Hematopoietic multipotent progenitor cell treated with erythropoietin and hydrocortisone succinate and interleukin-3 and kit ligand, for 6 days (in vitro differentiated cells): ENCODE results near the gene CFAP91.
A peak's percentile ranks its signal among the peaks of the same experiment; 100 is the strongest.
"Not testable (repeated sequence)": the region's sequence is repeated elsewhere in the genome, so short reads cannot be mapped to it uniquely, and the experiment has no call there.

Experiments
- DNase-seq: peaks from one replicate; pipeline ENCODE4 v3.0.0-alpha.2; 2015

CFAP91 gene

DNA sequence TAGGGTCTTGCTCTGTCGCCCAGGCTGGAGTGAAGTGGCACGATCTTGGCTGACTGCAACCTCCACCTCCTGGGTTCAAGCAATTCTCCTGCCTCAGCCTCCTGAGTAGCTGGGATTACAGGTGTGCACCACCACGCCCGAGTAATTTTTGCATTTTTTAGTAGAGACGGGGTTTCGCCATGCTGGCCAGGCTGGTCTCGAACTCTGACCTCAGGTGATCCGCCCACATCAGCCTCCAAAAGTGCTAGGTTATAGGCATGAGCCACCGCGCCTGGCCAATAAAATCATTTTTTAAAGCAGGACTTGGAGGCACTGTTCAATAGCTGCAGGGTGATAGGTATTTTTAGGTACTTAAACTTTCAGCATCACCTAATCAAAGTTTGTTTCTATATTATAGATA is 24.6 kb upstream of the CFAP91 start:
- not testable (repeated sequence) for DNase-seq

DNA sequence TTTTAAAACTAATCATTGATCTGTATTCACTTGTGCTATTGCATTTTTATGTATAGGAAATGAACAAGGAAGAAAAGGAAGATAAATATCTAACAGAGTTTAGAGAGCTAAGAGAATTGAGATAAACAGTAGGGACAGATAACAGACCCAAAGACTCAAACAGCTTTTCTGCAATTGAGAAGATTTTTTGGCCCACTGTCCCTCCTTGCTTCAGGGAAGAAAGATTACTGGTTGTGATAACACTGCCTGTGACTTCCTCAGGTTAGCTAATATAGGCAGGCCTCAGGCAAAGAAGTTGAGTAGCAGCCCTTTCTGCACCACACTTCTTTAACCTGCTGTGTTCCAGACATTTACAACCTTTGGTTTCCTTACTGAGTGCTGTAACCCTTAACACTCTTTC is 22.9 kb upstream of the CFAP91 start:
- peak; percentile 58 for DNase-seq

DNA sequence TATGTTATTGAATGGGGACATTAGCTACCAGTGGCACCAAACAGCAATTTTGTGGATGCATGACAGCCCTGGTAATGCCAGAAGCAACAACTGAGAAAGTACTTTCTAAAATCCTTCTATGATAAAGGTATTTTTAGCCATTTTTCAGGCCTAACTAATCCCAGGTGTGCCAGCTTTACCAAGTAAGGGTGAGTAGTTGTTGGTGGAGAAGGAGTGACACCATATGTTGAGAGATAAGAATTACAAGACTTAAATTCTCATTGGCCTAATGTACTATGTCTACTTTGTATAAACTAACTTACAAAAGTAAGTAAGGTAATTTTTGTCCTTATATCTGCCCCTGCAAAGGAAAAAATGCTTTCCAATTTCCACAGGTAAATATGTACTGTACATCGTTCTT is 21.5 kb upstream of the CFAP91 start:
- peak; percentile 65 for DNase-seq

DNA sequence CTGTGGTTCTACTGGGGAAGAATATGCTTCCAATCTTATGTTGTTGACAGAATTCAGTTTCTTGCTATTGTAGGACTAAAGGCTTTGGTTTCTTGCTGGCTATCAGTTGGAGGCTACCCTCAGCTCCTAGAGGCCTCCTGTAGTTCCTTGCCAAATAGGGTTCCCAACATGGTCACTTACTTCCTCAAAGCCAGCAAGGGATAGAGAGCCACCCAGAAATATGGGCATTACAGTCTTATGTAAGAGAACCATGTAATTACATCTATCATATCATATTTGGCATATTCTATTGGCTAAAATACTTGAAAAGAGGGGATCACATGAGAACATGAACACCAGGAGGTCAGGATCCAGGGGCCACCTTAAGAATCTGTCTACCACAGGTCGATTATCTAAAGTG is 19.4 kb upstream of the CFAP91 start:
- no peak for DNase-seq

DNA sequence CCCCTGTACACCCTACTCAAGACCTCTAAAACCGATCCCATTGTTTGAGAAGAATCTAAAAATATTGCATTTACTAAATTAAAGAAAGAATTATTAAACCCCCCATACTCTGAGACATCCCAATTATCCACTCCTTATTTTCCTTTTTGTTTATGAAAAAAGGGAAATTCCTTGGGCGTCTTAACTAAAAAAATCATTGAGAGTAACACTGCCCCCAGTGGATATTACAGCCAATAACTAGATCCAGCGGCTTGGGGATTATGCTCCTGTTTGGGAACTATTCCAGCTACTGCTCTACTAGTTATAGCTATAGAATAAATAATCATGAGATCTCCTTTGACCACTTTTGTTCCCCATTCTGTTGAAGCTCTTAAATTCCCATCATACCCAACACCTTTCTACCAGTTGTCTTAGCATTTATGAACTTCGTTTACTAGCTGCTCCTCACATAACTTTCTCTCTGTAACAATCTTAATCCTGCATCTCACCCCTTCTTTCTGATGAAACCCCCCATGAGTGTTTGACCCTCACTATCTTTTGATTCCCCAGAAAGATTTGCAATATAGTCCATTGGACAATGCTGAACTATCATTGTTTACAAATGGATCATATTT is 12.7 kb upstream of the CFAP91 start:
- DNase-seq = peak; percentile 61

DNA sequence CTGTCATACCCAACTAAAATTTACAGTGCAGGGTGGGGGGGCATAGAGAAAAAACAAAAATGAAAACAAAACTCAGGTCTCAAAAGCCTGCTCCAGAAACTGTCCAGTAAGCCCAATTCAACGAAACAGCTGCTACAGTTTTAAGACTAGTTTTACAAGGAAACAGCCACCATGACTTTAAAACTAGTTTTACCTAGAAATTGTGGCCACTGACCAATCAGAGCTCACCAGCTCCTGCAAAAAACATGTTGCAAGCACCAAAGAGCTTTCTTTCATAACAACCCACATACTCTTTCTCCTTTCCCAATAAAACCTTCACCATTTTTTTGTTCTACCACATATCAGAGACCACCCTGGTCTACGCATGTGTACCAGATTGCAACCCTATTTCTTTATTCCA is 7.3 kb upstream of the CFAP91 start:
- DNase-seq = peak; percentile 27

DNA sequence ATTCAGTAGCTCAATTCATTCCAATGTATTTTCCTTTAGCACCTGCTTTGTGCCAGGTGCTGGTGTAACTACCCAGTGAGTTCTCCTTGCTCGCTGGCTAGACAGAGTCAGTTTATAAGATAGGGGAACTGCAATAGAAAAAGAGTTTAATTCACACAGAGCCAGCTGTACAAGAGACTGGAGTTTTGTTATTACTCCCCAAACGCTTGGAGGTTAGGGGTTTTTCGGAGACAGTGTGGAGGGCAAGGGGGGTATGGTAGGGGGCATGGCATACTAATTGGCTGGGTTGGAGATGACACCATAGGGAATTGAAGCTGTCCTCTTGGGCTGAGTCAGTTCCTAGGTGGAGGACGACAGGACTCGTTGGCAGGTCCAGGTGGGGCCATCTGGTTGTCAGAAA is 5.4 kb upstream of the CFAP91 start:
- DNase-seq = no peak

DNA sequence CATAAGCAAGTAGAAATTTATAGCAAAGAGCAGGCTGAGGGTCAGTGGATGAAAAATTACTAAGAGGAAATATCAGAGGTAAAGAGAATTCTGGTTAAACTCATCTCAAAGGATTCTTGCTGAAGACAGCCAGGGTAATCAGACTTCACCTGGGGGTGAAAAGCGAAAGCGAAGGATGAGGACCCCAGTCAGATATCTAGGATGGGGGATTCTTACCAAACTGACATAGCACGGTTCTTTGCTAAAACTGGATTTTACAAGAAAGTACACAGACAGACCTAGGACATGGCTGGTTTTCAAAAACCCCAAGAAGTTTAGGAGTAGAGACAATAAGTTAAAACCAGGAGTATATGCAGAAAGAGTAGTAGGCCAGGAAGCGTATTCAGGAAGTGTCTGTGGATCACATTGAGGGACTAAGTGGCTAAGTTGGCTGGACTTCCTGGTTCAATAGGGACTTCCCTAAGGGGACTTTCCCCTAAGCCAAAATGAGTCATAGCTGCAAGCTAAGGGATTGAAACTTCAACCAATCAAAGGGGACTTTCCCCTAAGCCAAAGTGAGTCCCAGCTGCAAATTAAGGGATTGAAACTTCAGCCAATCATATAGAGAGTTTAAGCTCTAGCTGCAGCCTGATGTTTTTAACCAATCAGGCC is 2.4 kb upstream of the CFAP91 start:
- DNase-seq = no peak

DNA sequence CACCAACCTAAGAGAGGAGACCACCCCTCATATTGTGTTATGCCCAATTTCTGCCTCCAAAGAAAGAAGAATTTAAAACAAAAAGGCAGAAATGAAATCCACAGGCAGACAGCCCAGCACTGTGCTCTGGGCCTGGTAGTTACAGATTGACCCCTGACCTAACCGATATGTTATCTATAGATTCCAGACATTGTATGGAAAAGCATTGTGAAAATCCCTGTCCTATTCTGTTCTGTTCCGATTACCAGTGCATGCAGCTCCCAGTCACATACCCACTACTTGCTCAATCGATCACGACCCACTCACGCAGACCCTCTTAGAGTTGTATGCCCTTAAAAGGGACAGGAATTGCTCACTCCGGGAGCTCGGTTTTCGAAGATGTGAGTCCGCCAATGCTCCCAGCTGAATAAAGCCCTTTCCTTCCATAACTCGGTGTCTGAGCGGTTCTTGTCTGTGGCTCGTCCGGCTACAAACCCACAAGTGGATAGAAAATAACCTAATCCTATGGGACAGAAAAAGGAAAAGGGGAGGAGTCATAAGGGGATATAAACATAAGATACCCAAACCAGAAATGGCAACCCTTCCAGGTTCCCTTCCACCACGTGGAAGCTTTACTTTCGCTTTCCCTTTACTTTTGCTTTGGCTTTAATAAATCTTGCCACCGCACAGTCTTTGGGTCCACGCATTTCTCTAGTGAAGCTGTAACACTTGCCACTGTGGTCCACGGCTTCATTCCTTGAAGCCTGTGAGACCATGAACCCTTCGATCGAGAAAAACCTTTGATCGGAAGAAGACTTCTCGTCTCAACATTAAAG is 1.7 kb upstream of the CFAP91 start:
- peak; percentile 27 for DNase-seq

DNA sequence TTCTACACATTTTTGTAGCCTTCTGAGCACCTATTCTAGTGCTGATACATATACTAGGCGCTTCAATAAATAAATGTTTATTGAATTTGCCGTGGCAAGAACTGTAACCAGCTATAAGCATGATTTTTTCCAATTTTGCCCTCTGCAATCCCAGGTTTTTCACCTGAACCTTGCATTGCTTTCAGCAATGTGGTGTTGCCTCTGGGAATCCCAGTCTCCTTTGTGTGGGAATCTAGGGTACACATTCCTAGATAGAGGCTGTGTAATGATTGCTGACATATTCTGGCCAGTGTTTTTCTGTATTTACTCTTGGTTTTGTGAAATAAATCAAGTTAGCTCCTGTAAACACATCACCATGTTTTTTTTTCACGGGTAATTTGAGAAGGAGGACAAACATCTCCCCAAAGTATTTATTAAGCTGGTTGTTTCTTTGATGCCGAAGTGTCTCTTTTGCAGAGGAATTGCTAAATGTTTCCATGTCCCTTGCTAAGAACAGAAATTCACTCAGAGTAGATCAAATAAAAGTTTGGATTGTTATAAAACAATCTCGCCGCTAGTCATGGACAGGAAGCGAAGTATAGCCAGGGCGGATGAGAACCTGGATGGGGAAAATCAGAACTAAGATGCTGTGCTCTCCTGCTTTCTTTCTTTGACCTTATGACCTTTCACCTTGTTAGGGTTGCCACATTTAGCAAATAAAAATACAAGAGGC is 1.2 kb downstream of the CFAP91 start:
- no peak for DNase-seq

DNA sequence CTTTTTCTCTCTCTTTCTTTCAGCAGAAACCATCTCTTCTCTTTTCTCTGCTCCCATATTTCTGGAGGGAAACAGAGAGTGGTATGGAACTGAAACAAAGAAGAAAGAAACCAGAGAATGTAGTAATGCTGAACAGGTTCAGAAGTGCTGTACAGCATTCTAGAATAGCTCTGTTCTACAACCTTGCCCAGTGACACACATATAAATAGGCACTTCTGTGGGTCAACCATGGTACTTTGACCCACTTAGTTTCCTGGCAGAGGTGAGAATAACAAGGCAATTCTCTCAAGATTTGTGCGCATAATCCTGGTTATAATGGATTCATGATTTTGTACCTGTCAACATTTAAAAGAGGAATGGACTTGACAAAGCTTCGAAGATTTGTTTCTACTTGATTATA is 12.3 kb downstream of the CFAP91 start:
- no peak for DNase-seq

DNA sequence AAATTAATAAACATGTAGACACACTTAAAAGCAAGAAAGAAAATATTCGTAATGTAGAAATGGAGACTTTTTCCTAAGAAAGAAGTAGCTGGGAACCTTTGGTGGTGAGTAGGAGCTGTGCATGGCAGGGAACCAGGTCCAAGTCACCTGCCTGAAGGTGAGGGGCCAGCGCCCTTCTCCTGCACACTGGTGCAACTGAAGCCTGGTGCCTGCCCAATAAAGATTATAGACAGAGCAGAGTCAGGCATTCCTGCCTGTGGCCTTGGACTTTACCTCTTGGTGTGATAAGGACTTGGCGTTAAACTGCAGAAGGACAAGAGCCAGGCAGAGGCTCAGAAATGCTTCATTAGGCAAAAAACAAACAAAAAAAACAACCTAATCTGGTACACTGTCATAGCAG is 14.2 kb downstream of the CFAP91 start:
- DNase-seq = no peak

DNA sequence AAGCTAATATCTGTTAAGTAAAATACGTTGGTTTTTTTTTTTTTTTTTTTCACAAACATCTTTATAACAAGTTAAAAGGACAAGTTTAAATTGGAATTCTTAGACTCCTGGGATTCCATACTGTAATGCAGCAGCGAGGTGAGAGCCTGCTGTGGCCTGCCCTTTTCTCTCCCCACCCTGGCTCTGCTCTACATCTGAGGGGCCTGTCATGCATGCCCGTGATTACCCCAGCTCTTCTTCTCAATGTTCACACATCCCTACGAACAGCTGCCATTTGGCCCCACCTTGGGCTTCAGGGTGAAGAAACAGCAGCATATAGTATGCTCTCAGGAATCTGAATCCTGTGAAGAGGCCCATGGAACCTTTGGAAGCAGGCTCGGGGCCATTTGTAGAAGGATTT is 14.7 kb downstream of the CFAP91 start:
- no peak for DNase-seq

DNA sequence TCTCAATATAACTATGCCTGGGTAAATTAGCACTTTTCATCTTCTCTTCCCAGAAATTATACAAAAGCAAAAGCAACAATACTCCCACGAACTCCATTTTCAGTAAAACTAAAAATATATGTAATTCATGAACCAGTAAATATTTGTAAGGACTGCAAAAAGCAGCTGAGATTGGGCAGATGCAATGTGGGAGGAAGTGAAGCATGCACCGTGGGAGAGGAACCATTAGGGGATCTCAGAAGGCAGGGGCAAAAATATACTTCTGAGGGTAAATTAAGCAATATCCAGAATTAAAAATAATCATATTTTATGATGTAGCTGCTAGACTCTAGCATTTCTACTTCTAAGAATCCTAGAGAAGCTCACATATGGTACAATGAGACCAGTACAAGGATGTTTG is 20.2 kb downstream of the CFAP91 start:
- DNase-seq = no peak

DNA sequence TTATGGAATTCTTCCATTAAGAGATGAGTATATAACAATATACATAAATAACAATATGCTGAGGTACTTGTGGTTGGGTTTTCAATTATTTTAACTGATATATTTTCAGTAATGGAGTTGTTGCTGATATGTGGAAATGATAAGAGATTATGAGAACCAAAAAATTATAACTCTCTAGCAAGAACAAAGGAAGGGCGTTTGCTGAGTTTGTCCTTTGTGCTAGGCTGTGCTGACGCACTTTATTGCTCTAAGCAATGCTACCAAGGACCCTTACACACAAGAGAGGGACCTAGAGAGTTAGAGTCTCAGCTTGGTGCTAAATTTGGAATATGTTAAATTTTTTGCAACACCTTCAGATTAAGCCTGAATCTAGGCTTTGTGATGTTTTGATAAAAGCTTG is 24.1 kb downstream of the CFAP91 start:
- DNase-seq = no peak

DNA sequence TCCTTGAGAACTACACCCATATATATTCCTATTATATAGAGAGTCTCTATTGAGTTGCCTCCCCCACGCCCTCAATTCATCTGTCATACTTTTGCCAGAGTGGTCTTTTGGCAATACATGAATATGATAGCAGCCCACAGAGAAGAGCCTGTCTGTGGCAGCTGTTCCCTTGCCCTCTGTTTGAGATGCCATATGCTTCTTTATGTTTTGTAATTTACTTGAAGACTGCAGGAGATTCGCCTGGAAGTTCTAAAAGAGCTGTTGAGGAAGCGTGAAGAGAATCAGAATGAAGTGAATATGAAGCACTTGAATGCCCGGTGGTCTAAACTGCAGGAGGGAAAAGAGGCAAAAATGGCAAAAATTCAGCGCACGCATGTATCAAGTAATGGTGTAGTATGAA is 27.2 kb downstream of the CFAP91 start:
- DNase-seq = no peak

DNA sequence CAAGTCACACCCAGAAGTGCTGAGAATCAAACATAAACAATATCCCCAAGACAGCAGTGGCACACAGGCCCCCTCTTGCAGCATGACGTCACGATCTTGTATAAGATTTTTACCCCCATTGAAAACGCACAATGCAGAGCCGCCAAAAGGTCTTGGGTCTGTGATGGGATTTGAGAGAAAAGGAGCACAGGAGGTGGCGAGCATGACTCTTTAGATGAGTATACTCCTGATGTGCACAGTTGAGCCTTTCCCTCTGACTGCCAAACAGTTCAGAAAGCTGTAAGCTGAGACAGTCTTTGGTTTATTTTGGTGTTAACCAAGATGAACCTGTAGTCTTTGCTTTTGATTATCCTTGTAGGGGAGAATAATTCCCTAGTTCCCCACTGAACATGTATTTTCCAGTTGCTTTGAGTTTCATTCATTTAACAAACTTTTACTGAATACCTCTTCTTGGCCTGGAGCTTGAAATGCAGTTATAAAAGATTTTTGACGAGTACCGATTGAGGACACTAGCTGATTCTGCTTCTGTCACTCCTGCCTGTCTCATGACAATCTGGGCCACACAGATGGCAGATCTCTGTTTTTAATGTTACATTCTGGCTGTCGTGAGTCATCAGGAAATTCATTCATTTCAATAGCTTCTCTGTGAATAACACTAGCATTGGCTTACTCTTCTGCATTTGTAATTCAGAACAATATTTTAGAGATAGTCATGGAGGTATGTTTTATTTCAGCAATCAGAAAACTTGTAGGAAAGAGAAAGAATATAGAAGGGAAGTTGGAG is 28.9 kb downstream of the CFAP91 start:
- no peak for DNase-seq

DNA sequence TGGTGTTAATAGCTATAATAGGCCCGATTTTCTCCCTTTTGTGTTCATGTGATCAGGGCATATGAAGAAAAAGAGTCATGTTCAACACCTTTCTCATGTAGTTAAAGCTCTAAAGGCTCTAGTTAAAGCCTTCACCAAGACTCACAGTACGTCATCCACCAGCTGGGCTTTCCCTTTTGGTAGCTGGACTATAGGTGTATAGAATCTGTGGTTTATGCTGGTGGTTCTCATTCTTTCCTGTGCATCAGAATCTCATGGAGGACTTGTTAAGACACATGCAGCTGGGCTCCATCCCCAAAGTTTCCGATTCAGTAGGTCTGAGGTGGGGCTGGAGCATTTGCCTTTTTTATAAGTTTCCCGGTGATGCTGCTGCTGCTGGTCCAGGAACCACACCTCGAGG is 31.0 kb downstream of the CFAP91 start:
- DNase-seq = no peak

DNA sequence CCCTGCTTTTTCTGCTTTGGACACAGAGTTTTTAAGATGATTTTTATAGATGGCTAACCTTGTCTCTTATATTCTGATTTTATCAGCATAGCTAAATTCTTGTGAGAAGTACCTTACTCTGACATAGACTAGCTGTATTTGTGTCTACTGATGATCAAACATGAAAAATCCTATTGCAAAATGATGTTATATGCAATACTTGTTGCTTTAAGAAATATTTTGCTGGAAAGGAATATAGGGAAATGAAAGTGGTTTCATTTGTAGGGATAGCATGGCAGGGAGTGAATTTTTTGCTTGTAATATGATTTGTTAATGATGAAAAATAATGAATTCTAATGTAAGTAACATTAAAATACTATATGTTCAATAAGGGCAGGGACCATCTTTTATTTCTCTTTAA is 35.9 kb downstream of the CFAP91 start:
- no peak for DNase-seq

DNA sequence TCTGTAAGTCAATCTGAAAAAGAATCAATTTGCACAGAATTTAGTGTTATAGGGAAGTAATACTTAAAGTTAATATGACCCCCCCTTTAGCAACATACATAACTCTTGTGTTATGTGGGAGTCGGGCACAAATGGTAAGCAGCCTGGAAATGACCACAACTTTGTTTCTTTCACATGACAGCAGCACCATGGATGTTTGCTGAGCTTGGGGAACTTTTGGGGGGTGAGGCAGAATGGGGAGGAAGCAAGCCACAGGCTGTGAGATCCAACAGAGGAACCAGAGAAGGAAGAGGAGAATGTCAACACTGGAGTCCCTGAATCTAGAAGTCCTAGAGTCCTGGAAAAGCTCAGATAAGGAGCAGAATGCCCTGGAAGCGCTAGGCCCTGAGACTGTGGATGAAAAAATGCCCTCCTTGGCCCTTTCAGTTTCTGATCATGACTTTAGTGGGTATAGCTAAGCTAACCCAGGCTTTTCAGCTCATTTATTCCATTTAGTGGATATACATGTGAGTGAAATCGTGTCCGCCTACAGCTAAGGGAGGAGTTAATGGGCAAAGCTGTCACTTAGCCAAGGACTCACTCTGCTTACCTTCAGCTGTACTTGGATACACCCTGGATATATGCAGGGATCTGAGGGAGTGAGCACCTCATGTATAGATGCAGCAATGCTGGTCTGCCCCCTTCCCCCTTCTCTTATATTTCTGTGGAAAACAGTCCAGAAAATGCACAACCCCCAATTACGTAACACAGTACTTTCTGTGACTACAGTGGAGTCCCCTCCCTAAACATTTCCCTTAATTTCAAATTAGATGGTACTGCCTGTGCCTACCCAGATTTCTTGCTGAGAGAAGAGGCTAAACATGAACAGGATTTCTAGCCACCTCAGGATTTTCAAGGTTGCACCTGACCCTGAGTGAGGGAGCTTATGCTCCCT is 39.1 kb downstream of the CFAP91 start:
- no peak for DNase-seq

DNA sequence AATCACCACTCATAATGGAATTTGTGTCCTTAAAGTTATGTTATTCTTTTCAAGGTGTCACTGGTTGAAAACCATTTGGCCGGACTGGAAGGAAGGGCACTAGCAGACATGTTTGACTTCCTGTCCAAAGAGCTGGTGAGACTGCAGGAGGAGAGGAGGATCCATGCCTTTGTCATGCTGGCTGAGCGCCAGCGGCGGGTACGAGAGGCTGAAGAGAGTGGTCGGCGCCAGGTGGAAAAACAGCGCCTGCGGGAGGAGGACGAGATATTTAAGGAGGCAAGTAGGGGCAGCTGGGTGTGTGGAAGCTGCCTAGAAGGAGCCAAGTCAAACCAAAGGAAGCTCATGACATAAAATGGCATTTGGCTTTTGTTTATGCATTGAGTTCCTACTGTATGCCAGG is 41.1 kb downstream of the CFAP91 start:
- DNase-seq = no peak

DNA sequence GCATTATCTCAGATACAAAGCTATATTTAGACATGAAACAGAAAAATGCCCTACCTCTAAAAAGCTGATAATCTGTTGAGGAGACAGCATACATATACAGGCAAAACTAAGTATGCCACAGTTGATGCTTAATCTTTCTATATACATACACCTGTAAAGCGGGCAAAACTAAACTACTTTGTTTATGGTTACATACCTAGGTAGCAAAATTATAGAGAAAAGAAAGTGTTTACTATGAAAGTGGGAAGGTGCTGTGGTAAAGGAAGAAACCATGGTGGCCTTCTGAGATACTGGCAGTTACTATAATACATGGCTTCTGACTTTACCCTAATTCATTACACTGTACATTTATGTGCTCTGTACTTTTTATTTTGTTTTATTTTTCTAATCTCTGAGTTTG is 43.1 kb downstream of the CFAP91 start:
- DNase-seq = no peak
